ENCODE data around the gene ACSL1.

The ACSL1 gene, protein sequence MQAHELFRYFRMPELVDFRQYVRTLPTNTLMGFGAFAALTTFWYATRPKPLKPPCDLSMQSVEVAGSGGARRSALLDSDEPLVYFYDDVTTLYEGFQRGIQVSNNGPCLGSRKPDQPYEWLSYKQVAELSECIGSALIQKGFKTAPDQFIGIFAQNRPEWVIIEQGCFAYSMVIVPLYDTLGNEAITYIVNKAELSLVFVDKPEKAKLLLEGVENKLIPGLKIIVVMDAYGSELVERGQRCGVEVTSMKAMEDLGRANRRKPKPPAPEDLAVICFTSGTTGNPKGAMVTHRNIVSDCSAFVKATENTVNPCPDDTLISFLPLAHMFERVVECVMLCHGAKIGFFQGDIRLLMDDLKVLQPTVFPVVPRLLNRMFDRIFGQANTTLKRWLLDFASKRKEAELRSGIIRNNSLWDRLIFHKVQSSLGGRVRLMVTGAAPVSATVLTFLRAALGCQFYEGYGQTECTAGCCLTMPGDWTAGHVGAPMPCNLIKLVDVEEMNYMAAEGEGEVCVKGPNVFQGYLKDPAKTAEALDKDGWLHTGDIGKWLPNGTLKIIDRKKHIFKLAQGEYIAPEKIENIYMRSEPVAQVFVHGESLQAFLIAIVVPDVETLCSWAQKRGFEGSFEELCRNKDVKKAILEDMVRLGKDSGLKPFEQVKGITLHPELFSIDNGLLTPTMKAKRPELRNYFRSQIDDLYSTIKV

DNA sequence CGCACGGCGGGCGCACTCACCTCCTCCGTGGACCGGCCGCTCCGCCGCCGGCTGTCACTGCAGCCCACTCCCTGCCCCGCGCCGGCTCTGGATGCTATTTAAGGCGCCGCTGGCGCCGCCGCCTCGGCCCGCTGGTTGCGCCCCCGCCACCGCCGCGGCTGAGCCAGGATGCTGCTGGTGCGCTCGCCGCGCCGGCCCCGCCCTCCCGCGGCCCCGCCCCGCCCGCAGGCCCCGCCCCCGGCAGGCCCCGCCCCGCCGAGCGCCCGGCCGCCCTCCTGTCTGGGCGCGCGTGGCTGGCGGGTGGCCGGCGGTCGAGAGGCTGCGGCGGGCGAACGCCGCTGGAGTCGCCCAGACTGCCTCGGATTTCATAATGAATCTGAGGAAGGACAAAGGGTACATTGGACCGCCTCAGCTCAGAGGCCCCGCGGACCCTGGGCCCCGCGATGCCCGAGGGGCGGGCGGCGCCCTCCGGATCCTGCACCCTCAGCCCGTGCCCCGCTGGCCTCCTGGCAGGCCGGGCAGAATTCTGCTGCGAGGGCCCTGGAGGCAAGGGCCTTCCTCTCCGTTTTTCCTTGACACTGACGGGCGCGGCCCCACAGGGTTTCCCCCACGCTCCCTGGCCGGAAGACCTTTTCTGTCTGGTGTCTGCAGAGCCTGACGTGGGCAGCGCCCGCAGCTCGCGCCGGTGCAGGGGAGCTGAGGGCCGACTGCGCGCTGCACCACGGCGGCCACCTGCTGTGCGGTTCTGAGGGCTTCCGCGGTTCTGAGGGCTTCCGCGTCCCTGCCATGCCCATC, at the start of gene ACSL1:
TSS of gene ACSL1 (minus strand) at position 73 of the 795 bp plus-strand sequence. CDS start 22,454 bp downstream, outside the sequence.
- peak; percentile 80 to 81 for DNase-seq

DNA sequence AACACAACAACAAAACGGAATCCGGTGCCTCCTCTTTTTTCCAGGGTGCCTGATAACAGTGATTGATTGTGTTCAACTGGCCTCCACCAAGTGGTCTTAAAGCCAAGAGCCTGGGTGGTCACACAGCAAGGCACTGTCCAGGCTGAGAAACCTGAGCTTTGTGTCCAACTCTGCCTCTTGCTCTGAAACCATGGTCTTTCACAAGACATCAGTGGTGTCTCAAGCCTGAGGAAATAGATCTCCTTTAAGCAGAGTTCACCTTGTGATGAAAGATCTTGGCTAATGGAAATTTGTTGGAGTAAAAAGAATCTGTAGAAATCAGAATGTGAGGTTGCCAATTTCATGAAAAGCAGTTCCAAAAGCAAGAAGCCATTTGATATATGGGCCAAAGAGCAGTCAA, 47.3 kb upstream of the ACSL1 start:
- no peak for DNase-seq

- no peak for DNase-seq
These were observed 45.0 kb upstream of the ACSL1 start for GRCh38 chr4:184870718-184871117.

GRCh38 chr4:184868623-184869022, 42.9 kb upstream of the ACSL1 start:
- no peak for DNase-seq

GRCh38 chr4:184863916-184864315, 38.1 kb upstream of the ACSL1 start:
- no peak for DNase-seq

DNA sequence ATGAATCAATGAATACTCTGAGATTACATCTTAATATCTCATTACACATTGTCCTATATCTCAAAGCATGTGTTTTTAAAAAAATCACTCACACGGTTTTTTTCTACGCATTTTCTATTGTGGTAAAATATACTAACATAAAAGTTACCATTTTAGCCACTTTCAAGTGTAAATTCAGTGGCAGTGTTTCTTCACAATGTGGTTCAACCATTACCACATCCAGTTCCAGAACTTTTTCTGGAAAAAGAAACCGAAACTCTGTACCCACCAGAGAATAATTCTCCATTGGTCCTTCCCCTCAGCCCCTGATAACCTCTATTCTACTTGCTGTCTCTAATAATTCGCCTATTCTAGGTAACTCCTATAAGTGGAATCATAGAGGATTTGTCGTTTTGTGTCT, 35.3 kb upstream of the ACSL1 start:
- DNase-seq = no peak

- DNase-seq = no peak
These were observed 34.4 kb upstream of the ACSL1 start for GRCh38 chr4:184860018-184860779.

- DNase-seq = no peak
These were observed 31.8 kb upstream of the ACSL1 start for GRCh38 chr4:184857441-184858121.

DNA sequence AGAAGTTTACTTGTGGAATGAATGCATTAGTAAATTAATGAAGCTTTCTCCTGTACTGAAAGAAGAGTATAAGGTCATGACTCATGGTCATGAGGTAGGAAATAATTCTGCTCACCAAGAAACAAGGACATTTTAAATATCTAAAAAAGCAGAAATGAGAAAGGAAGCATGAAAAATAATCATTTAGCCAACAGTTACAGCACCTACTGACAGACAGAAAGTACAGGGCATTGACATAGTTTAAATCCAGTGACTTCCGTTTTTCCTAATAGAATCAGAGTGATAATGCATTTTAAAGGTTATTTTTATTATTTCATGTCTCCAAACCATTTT, 30.5 kb upstream of the ACSL1 start:
- DNase-seq = no peak

DNA sequence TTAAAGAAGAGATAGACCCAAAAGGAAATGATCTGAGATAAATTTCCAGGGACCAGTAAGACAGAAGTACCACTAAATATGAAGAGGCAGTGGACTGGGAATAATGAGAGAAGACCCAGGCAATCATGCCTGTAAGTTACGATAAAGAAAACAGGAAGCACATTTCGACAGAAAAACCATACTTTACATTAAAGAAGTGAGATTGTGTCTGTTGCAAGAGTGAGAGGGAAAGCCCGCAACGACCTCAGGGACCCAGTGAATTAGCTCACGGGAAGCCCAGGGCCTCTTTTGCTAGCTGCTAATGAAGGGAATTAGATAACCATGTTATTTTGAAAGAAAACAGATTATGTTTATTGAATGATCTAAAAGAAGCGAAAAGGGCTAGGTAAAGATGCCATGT, 28.9 kb upstream of the ACSL1 start:
- DNase-seq = no peak

DNA sequence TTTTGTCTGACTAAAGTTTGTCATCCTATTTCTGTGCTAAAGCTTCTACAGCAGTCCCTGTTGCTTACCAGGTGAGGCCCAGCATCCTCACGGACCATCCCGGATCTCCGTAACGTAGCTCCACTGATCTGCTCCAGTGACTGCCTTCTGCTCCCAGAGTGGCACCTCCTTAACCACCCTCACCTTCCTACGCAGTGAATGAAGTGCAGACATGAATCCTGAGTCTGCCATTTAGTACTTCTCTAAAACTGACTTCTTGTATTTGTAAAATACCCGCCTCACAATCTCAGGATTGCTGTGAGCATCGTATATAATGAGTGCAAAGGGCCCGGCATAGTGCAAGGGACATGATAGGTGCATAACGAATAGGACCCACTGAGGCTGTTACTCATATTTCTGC, 27.7 kb upstream of the ACSL1 start:
- DNase-seq = no peak

DNA sequence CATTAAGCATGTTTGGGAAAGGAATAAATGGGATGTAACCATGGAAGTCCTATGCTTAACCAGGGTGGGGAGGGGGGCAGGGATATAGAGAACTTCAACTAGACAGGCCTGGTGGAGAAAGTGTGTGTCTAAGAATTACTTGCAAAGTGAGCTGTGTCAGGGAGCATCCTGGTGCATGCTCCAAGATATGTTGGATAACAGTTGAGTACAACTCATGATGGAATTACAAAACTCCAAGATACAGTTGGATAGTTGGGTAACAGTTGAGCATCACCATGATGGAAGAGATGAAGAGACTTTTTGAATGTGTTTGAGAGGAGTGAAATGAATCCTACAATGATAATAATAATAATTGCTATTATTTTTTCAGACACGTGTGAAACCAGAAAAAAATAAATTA, 26.1 kb upstream of the ACSL1 start:
- no peak for DNase-seq

GRCh38 chr4:184851200-184851541, 25.4 kb upstream of the ACSL1 start:
- no peak for DNase-seq

DNA sequence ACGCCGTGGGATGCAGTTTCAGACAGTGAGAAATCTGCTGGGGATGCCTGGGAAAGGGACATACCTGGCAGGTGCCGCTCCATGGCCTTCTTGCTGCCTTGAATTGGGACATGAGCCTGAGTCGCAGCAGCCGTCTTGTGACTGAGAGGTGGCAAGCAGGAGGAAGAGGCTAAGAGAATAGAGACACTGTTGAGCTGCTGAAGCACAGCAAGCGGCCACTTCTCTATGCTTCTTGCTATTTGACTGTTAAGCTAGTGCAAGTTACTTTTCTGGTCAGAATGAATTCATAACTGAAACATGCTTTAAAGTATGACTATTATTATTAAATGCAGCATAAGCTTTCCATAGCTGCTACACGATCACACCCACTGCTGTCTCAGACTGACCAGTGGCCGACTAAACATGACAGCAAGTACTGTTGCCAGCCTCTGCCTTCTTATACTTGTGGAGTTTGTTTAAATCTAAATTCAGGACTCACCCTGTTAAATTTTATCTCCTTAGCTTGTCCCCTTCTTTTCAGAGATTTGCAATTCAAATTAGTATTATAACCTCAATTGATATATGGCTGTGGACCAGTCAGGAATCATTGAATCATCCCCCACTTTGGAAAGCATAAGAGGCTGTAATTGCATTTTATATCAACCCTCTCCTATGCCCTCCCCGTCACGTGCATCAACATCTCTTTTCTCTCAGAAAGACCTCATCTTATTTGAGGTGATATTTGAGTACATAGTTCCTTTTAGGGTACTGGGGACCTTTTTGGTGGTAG, 24.8 kb upstream of the ACSL1 start:
- no peak for DNase-seq

DNA sequence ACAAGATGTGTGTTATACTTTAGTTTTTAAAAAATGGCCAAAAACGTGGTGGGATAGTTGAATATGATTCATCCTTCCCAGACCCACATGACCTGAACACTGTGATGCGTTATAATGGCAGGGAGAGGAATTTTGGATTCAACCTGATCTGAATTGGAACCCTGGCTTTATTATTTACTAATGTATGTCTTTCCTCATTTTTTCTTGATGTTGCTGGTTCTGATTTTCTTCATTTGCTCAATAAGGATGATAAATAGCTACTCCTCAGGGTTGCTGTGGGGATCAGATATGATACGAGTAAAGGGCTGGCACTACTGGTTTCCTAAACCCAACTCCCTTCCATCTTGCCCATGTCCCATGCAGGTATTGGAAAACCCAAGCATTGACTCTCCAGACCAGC, 24.2 kb upstream of the ACSL1 start:
- no peak for DNase-seq

DNA sequence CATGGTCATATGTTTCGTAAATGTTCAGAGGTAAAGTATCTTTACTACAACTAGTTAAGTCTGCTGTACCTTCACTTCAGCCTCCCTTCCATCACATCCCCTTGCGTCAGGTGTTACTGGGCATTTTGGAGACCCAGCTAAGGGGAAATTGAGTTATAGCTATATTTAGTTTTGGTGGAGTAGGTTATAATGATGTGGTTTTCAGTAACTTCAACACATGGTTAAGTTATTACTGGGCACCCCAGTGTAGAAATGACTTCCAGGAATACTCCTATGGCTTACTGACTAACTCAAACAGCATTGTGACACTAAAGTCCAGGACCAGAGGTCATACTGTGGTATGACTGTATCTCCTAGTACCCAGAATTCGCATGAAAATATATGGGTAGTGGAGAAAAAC, 23.4 kb upstream of the ACSL1 start:
- DNase-seq = no peak

DNA sequence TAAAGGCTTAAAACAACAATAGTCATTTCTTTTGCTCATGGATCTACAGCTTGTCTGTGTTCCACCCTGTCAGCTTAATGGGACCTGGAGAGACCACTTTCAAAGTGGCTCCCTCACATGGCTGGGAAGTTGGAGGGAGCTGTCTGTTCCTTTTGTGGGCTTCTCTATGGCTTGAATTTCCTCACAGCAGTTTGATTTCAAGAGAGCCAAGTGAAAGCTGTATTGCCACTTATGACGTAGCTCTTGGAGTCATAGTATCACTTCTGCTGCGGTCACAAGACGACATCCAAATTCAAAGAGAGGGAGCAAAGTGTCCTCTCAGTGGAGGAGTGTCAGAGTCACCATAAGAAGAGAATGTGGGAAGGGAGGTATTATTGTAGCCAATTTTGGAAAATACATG, 22.7 kb upstream of the ACSL1 start:
- no peak for DNase-seq

DNA sequence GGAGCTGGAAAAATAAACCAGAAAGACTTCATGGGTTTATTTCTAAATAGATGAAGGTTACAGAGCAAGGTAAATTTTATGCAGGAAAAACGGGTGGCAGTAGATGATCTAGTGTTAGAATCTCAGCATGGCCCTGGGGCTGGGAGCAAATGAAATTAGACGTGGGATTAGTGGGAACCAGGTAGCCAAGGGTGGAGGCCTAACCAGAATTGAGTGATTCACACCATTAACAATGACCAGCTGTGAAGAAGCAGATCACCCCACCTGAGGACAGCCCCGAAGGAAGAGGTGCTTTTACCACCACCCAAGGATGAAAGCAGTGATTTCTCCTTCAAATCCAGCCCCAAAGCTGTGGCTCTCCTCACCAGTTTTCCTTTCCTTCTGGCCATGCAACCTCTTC, 20.8 kb upstream of the ACSL1 start:
- no peak for DNase-seq

DNA sequence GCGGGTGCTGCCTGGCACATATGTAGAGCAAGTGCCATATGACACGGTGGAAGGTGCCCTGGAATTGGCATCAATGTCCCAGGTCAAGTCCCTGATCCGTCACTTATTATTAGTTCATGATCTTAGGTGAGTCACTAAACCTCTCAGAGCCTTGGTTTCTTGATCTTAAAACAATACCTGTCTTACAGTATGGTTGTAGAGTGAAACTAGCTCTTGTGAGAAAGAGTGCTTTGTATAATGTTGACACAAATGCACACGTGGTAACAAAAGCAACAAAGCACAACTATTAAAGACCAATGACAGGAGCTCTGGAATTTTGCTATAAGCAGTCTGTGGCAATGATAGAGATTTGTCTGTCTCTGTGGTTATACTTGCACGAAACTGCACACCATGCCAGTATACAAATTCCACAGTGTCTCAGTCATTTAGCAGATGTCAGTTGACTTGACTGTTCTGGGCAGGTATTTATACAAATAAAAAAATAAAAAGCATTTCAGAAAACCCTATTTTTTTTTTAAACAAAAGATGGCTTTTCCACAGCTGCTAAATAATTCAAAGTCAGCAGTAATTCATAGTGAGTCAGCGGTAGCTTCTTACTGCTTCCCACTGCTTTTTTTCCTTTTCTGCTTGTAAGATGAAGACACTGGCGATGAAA, 19.7 kb upstream of the ACSL1 start:
- DNase-seq = no peak

DNA sequence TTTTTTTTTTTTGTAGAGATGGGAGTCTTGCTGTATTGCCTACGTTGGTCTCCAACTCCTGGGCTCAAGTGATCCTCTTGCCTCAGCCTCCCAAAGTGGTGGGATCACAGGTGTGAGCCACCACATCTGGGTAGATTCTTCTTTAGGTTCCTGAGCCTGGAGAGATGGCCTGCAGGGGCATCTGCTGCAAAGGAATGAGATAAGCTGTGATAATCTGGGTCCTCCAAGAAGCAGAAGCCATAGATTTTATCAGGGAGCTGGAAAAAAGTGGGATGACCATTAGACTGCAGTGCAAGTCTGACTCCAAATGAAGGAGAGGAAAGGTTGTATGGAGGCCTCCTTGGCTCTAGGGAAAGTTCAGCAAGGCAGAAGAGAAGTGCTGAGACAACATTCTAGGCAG, 19.0 kb upstream of the ACSL1 start:
- DNase-seq = no peak

DNA sequence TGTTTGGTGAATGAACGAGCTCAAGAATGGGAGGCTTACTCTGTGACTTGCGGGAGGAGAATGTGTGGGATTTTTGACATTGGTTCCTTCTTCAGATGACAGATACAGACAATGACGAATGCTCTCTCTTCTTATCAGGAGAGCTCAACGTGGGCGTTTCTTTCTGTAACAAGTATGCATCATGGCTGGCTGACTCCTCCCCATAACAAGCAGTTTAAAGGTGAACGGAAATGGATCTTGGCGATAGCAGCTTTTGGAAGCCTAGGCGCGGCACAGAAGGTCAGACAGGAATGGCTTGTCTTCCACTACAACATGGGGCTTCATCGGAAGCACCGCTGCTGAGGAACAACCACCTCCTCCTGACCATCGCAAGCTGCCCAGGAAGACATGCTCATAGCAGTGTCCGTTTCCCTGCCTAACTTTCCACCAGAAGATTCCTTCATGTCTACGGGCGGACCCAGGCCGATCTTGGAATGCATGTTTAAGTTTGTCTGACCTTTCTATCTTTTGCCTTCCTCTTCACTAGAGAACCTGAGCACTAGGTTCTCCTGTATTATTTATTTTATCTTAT, 18.3 kb upstream of the ACSL1 start:
- DNase-seq = no peak
